CD14-positive monocyte (primary cell): Measurements from ENCODE around the gene PIGL. TPM values are rescaled to one million over a fixed set of nuclear protein-coding genes. Genes with fewer than 3 reads are reported as not detected.

ENCODE experiments used
- DNase-seq, 3 donors: peaks; one replicate each; pipeline ENCODE4 v3.0.0-alpha.2; 2011 to 2022
- H2AFZ ChIP-seq: 2 replicates; pipeline ENCODE4 v1.6.0; 2012; ENCODE audit warnings: mild to moderate bottlenecking, low read depth, low read length, inconsistent platforms; ENCODE audit not compliant: insufficient read depth, poor library complexity, severe bottlenecking
- H3K27ac ChIP-seq, 2 donors: 1 replicate in 1 of 2; 2 replicates in 1 of 2; pipeline ENCODE4 v1.5.1; 2012 to 2013; ENCODE audit warnings: low read length in 2 of 2, control low read depth in 1 of 2, inconsistent platforms in 1 of 2, low read depth in 1 of 2, mild to moderate bottlenecking in 1 of 2
- H3K27me3 ChIP-seq, 2 donors: one replicate each; pipeline versions ENCODE4 v1.6.0 to v1.6.1; 2011 to 2013; ENCODE audit warnings: low read length in 2 of 2; ENCODE audit not compliant: control insufficient read depth in 2 of 2, insufficient read depth in 2 of 2
- H3K36me3 ChIP-seq, 2 donors: replicated peaks in 1 of 2; 1 replicate in 1 of 2; 2 replicates in 1 of 2; pipeline versions ENCODE4 v1.5.1 to v1.6.1; 2012 to 2013; ENCODE audit warnings: low read length in 2 of 2, control low read depth in 1 of 2, inconsistent platforms in 1 of 2, mild to moderate bottlenecking in 1 of 2; ENCODE audit not compliant: insufficient read depth in 2 of 2, control insufficient read depth in 1 of 2
- H3K4me1 ChIP-seq, 2 donors: 1 replicate in 1 of 2; 2 replicates in 1 of 2; pipeline versions ENCODE4 v1.5.1 to v1.6.1; 2012 to 2013; ENCODE audit warnings: low read length in 2 of 2, control low read depth in 1 of 2, inconsistent platforms in 1 of 2, mild to moderate bottlenecking in 1 of 2, moderate library complexity in 1 of 2; ENCODE audit not compliant: insufficient read depth in 2 of 2, control insufficient read depth in 1 of 2
- H3K4me2 ChIP-seq: replicated peaks from 2 replicates; pipeline ENCODE3; 2012; ENCODE audit warnings: low read length, moderate library complexity, mild to moderate bottlenecking; ENCODE audit not compliant: poor library complexity, severe bottlenecking; ENCODE audit errors: extremely low read depth
- H3K4me3 ChIP-seq, 3 experiments: fragments of 200-600 bp in 1 of 3; sonication (generic) in 1 of 3; replicated peaks in 1 of 3; 1 replicate in 2 of 3; 2 replicates in 1 of 3; pipeline ENCODE4 v1.5.1; 2011 to 2013; ENCODE audit warnings: low read length in 3 of 3, mild to moderate bottlenecking in 3 of 3, control low read depth in 2 of 3, low read depth in 2 of 3, inconsistent platforms in 1 of 3, moderate library complexity in 1 of 3
- H3K79me2 ChIP-seq: 2 replicates; pipeline ENCODE4 v1.6.0; 2012; ENCODE audit warnings: mild to moderate bottlenecking, control low read depth, inconsistent platforms, low read length, moderate library complexity; ENCODE audit not compliant: insufficient read depth
- H3K9ac ChIP-seq: 2 replicates; pipeline ENCODE4 v1.6.0; 2017; ENCODE audit warnings: low read length, mild to moderate bottlenecking; ENCODE audit not compliant: insufficient read depth, poor library complexity, severe bottlenecking
- H3K9me3 ChIP-seq, 2 donors: replicated peaks in 1 of 2; 1 replicate in 1 of 2; 2 replicates in 1 of 2; pipeline versions ENCODE4 v1.5.1 to v1.6.1; 2012 to 2013; ENCODE audit warnings: low read length in 2 of 2, control low read depth in 1 of 2; ENCODE audit not compliant: control insufficient read depth in 1 of 2, insufficient read depth in 1 of 2
- H4K20me1 ChIP-seq: 2 replicates; pipeline ENCODE4 v1.6.0; 2012; ENCODE audit warnings: mild to moderate bottlenecking, low read length, control low read depth, moderate library complexity; ENCODE audit not compliant: insufficient read depth
- H3K27ac Mint-ChIP-seq, 7 donors: one replicate each; pipeline ENCODE4 v1.8.0; 2020; ENCODE audit warnings: mild to moderate bottlenecking in 7 of 7, mixed read lengths in 7 of 7, moderate library complexity in 6 of 7, inconsistent platforms in 2 of 7
- H3K27me3 Mint-ChIP-seq, 3 donors: one replicate each; pipeline ENCODE4 v1.8.0; 2021 to 2022; ENCODE audit warnings: low read depth in 3 of 3, mild to moderate bottlenecking in 3 of 3, mixed read lengths in 3 of 3, moderate library complexity in 3 of 3, inconsistent platforms in 1 of 3
- H3K36me3 Mint-ChIP-seq, 2 donors: one replicate each; pipeline ENCODE4 v1.8.0; 2020; ENCODE audit warnings: mixed read lengths in 2 of 2, inconsistent platforms in 1 of 2, mild to moderate bottlenecking in 1 of 2
- H3K4me1 Mint-ChIP-seq: one replicate; pipeline ENCODE4 v1.8.0; 2020; ENCODE audit warnings: mild to moderate bottlenecking, mixed read lengths
- H3K4me3 Mint-ChIP-seq, 2 donors: one replicate each; pipeline ENCODE4 v1.8.0; 2020; ENCODE audit warnings: mild to moderate bottlenecking in 2 of 2, mixed read lengths in 2 of 2, moderate library complexity in 1 of 2
- H3K9me3 Mint-ChIP-seq, 7 donors: one replicate each; pipeline ENCODE4 v1.8.0; 2020 to 2022; ENCODE audit warnings: mixed read lengths in 7 of 7, mild to moderate bottlenecking in 6 of 7, moderate library complexity in 6 of 7, inconsistent platforms in 2 of 7
- whole genome bisulfite sequencing: methylation state at CpG from one replicate; pipeline ENCODE4 v1.1.5; 2013; ENCODE audit warnings: missing lambda C conversion rate; ENCODE audit not compliant: insufficient coverage; 5-methylcytosine and 5-hydroxymethylcytosine counted together
- intact Hi-C, 2 donors: fragments of 100-400 bp; cut with micrococcal nuclease; formaldehyde crosslinking; loops; one replicate each; pipeline versions ENCODE4 v1.15.0 to v1.15.1; 2023
- polyA minus RNA-seq: library from RNA; depleted of rRNA, polyadenylated mRNA; stranded (reverse); fragments of >200 nt; gene quantifications from 2 replicates; pipeline ENCODE4 v1.2.3, GENCODE V29; 2012
- polyA plus RNA-seq, 3 donors: library from polyadenylated mRNA; depleted of rRNA in 1 of 3; unstranded in 2 of 3; stranded (reverse) in 1 of 3; fragments of 300-500 nt in 2 of 3; fragments of >200 nt in 1 of 3; fragmentation: Illumina TruSeq in 2 of 3; gene quantifications; 1 replicate in 2 of 3; 2 replicates in 1 of 3; pipeline ENCODE4 v1.2.3, GENCODE V29; 2012 to 2021
- total RNA-seq, 12 experiments: library from RNA in 1 of 12; stranded (reverse) in 1 of 12; fragments of 120-200 nt in 1 of 12; gene quantifications; one replicate each; pipeline ENCODE4 v1.2.4 and lab custom pipeline; 2013 to 2026; ENCODE audit warnings: mixed read lengths in 6 of 12, inconsistent platforms in 1 of 12
- TF ChIP-seq, protein P1 (sequence below): fragments of 200-600 bp; IDR thresholded peaks from one replicate; pipeline ENCODE4 v1.8.0; 2022; ENCODE audit warnings: antibody characterized with exemption, mild to moderate bottlenecking

PIGL gene
- 17.1 TPM for total RNA-seq (2013)
- polyA plus RNA-seq = 10 to 100 TPM in 1 of 3 donors, 1 to 10 TPM in 2; 3.6 to 44.2 (median 4.0) TPM
- 10.0 and 10.9 TPM in 2 replicates for polyA minus RNA-seq
- 1.4 to 11.4 (median 6.8) reads per million in 11 experiments for total RNA-seq (lab: John Stamatoyannopoulos, UW)

DNA sequence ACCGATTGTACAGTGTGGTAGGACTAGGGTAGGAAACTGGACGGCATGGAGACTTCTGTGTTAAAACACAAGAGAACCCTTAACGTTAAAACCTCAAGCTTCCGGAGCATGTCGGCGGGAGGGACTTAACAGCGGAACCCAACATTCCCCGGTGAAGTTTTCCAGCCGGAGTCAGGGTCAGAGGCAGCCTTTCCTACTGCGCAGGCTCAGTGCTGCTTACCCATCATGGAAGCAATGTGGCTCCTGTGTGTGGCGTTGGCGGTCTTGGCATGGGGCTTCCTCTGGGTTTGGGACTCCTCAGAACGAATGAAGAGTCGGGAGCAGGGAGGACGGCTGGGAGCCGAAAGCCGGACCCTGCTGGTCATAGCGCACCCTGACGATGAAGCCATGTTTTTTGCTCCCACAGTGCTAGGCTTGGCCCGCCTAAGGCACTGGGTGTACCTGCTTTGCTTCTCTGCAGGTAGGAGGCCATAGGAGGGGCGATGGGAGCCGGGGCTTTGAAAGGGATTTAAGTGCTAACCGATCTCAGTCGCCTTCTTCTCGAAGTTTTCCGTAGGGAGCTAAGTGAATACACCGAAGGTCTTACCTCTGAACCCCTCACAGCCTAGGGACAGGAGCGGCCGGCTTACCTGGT is at the start of gene PIGL:
TSS of gene PIGL (plus strand) at position 209 of the 634 bp plus-strand sequence. CDS start at position 226, 17 bp downstream.
- Histone ChIP-seq H4K20me1 (peaks cover 28% of the 10 kb centered on the region), H3K36me3 (no peaks in the 10 kb centered on the region), H2AFZ (peak within 1 kb of the TSS; percentile 97), H3K79me2 (peaks cover 74% of the 10 kb centered on the region), H3K9me3 (no peaks in the 10 kb centered on the region), H3K4me3 (peak within 1 kb of the TSS; percentile 66 to 89 (median 68)), H3K4me1 (peaks cover 31 to 46% of the 10 kb centered on the region in 2 donors), H3K27me3 (no peaks in the 10 kb centered on the region), H3K9ac (peak within 1 kb of the TSS; percentile 97), H3K27ac (peak within 1 kb of the TSS; percentile 83 to 89), H3K4me2 (peak within 1 kb of the TSS; percentile 88)
- WGBS = 0% methylated on average over 21 of the region's 29 CpGs
- Mint-ChIP-seq H3K36me3 (peaks cover 0 to 5% of the 10 kb centered on the region in 2 donors), H3K27me3 (no peaks in the 10 kb centered on the region), H3K4me1 (peaks cover 37% of the 10 kb centered on the region), H3K9me3 (no peaks in the 10 kb centered on the region), H3K4me3 (peak within 1 kb of the TSS; percentile 94 to 97), H3K27ac (peak within 1 kb of the TSS; percentile 81 to 97 (median 93))
- TF ChIP-seq, protein P1, sequence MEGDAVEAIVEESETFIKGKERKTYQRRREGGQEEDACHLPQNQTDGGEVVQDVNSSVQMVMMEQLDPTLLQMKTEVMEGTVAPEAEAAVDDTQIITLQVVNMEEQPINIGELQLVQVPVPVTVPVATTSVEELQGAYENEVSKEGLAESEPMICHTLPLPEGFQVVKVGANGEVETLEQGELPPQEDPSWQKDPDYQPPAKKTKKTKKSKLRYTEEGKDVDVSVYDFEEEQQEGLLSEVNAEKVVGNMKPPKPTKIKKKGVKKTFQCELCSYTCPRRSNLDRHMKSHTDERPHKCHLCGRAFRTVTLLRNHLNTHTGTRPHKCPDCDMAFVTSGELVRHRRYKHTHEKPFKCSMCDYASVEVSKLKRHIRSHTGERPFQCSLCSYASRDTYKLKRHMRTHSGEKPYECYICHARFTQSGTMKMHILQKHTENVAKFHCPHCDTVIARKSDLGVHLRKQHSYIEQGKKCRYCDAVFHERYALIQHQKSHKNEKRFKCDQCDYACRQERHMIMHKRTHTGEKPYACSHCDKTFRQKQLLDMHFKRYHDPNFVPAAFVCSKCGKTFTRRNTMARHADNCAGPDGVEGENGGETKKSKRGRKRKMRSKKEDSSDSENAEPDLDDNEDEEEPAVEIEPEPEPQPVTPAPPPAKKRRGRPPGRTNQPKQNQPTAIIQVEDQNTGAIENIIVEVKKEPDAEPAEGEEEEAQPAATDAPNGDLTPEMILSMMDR = no peak
- intact Hi-C loops = loop anchor here in 1 of 2 donors (10.0 kb wide), 1 partner anchor 168 kb away; the partner anchor contains the start of gene UBB
- peak; percentile 81 to 89 (median 88) for DNase-seq

DNA sequence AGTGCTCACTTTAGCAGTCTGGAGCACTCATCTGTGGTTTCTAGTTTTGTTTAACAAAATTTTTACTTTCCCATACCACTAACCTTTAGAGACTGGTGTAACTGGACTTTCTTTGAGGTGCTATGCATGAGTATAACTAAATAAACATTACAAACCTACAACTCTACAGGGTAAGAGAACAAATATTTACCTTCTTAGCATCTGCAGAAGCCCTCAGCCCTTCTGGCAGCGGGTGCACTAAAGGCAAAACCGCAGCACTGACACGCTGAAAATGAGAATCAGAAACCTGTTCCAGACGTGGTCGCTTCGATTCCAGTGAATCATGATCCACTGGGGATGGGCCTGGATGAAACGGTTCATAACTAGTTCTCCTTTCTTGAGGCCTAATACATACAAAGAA is 45.4 kb upstream of the PIGL start:
- no peak overlapping the region for H3K4me2 ChIP-seq
- Mint-ChIP-seq H3K27me3 (no peaks in the 10 kb centered on the region), H3K9me3 (no peaks in the 10 kb centered on the region), H3K4me3 (no peak overlapping the region), H3K4me1 (no peaks in the 10 kb centered on the region), H3K36me3 (peaks cover 37 to 70% of the 10 kb centered on the region in 2 donors), H3K27ac (no peak overlapping the region)
- peaks cover 56% of the 10 kb centered on the region for H4K20me1 ChIP-seq
- intact Hi-C loops = no loop called here
- no peaks in the 10 kb centered on the region for H3K9me3 ChIP-seq
- TF ChIP-seq, protein P1 = no peak
- H3K79me2 ChIP-seq = peaks cover 42% of the 10 kb centered on the region
- H2AFZ ChIP-seq = no peak overlapping the region
- no peaks in the 10 kb centered on the region for H3K4me1 ChIP-seq
- H3K36me3 ChIP-seq = peaks cover 34 to 70% of the 10 kb centered on the region in 2 donors
- H3K4me3 ChIP-seq = no peak overlapping the region
- H3K9ac ChIP-seq = no peak overlapping the region
- H3K27me3 ChIP-seq = no peaks in the 10 kb centered on the region
- DNase-seq = no peak
- peak overlapping the region in 1 of 2 donors; percentile 8 for H3K27ac ChIP-seq
- 100% methylated on average over 4 of the region's 7 CpGs for WGBS
